ENCODE data around the gene TLK1.
"Not testable (repeated sequence)": the region's sequence is repeated elsewhere in the genome, so short reads cannot be mapped to it uniquely, and the experiment has no call there.

Gene TLK1

GRCh38 chr2:171080607-171081006 is 80.1 kb downstream of the TLK1 start:
- DNase-seq: no peak

GRCh38 chr2:171076422-171076821 is 84.3 kb downstream of the TLK1 start:
- not testable (repeated sequence) for DNase-seq

DNA sequence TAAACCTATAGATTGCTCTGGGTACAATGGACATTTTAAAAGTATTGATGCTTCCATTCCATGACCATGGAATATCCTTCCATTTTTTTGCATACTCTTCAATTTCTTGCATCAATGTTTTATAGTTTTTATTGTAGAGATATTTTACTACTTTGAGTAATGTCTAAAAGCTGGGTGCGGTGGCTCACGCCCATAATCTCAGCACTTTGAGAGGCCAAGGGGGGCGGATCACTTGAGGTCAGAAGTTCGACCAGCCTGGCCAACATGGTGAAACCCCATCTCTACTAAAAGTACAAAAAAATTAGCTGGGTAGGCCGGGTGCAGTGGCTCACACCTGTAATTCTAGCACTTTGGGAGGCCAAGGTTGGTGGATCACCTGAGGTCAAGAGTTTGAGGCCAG is 88.5 kb downstream of the TLK1 start:
- no peak for DNase-seq

DNA sequence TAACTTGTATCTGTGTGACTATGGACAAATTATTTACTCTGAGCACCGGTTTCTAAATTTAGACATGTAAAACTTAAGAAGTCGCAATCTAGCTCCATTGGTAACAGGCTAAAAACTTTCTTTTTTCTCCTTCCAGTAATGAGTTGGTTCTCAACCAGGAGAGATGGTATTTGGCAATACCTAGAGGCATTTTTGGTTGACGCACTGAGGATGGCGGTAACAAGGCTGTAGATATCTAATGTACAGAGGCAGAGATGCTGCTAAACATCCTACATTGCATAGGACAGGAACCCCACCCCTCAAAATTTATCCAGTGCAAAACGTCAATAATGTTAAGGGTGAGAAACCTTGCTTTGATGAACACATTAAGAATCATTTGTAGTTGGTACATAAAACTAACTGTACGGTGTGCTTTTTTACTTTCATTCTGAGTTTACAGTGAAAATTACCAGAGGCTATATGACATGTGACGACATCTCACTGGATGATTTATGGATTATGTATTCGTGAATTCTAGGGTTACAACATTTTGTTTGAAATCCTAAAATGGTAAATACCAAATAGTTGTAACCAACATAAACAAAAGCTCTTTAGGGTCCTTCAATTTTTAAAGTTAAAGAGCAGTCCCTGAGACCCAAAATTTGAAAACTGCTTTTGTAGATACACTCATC is 91.3 kb downstream of the TLK1 start:
- no peak for DNase-seq

- DNase-seq: no peak
These were observed 94.6 kb downstream of the TLK1 start for GRCh38 chr2:171066110-171066509.

GRCh38 chr2:171057575-171057974 is 103.1 kb downstream of the TLK1 start:
- no peak for DNase-seq

DNA sequence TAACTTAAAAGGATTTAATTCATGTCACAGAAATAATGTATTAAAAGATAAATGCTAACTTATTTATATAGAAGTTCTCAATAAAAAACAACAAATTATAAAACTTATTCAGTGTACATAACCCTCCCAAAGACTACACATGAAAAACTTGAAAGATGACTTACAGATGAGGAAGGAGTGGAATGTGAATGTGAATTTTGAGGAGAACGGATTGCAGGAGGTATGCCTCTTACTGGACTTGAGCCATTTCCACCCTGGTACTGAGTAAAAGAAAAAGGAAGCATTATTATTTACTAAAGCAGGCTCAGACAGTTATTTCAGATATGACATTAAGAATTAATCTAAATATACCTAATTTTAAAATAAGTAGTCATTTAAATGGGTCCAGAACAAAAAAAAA is 104.4 kb downstream of the TLK1 start:
- DNase-seq: no peak

DNA sequence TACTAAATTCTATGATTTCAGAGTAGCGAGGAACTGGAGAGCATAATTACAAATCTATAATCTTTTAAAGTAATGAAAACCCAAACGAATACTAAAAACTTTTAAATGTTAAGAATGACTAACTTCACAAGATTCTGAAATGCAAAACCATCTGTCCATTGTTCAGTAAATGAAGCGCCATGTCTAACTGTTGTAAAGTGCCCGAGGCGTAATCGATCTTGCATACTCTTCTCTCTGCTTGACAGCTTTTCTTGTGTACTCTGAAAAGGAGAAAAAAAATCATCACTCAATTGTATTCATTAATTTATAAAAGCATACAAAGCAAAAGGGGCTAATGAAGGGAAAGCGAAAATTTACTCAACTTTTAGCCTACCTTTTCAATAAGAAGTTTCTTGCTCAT is 111.0 kb downstream of the TLK1 start:
- DNase-seq: no peak

- DNase-seq: no peak
These were observed 114.6 kb downstream of the TLK1 start for GRCh38 chr2:171046048-171046560.

GRCh38 chr2:171044416-171044815 is 116.3 kb downstream of the TLK1 start:
- DNase-seq: peak; percentile 3

GRCh38 chr2:171042253-171042969 is 118.3 kb downstream of the TLK1 start:
- DNase-seq: peak; percentile 2

DNA sequence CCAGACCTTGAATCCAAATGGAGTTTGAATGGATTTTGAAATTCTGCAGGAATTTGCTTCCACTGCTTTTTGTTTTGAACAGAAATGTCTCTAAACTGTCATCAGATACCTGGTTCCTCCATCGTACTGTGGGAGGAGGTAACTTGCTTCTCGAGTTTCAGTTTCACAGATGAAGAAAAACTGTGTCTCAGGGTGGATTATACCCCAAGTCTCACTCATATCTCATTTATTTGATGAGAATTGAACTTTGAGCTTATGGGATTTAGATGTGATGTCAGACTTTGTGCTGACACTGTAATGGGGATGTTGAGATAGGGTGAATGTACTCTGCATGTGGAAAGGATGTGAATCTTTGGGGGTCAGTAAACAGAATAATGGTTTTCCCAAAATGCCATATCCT is 124.2 kb downstream of the TLK1 start:
- no peak for DNase-seq

DNA sequence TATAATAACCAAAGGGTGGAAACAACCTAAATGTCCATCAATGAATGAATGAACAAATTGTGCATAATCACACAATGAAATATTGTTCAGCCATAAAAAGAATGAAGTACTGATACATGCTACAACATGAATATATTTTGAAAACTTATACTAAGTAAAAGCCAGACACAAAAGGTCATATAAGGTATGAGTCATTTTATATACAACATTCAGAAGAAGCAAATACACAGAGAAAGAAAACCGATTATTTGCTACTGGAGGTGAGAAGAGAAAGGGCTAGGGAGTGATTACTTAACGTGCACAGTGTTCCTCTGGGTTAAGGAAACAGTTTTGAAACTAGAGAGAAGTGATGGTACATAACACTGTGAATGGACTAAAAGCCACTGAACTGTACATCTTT is 126.4 kb downstream of the TLK1 start:
- DNase-seq: no peak

- DNase-seq: no peak
These were observed 135.5 kb downstream of the TLK1 start for GRCh38 chr2:171025214-171025613.

- DNase-seq: no peak
These were observed 142.2 kb downstream of the TLK1 start for GRCh38 chr2:171018522-171018921.

DNA sequence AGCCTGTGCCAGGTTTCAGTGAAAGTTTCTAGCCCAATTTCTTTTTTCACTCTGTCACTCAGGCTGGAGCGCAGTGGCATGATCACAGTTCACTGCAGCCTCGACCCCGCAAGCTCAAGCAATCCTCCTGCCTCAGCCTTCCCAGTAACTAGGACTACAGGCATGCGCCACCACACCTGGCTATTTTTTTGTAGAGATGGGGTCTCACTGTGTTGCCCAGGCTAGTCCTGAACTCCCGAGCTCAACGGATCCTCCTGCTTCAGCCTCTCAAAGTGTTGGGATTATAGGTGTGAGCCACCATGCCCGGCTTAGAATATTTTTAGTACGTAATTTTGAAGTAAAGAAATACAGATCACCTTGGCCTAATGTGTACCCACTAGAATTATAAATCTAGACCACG is 144.6 kb downstream of the TLK1 start:
- DNase-seq: no peak

DNA sequence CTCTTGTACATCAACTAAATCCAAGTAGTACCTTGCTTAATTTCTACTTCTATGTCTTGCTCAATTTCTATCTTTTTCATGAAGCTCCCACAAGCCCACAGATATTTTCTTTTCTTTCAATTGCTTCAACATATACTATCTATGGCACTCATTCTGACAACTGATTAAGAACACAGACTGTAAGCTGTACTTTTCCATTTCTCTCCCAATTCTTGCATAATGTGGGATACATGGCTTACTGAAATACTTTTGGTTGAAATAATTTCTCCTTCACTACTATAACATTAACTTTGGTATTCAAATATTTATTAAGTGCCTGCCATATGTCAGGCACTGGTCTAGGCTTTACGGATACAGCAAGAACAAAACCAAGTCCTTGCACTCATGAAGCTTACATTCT is 146.8 kb downstream of the TLK1 start:
- no peak for DNase-seq

- DNase-seq: no peak
These were observed 151.3 kb downstream of the TLK1 start for GRCh38 chr2:171009386-171009785.

DNA sequence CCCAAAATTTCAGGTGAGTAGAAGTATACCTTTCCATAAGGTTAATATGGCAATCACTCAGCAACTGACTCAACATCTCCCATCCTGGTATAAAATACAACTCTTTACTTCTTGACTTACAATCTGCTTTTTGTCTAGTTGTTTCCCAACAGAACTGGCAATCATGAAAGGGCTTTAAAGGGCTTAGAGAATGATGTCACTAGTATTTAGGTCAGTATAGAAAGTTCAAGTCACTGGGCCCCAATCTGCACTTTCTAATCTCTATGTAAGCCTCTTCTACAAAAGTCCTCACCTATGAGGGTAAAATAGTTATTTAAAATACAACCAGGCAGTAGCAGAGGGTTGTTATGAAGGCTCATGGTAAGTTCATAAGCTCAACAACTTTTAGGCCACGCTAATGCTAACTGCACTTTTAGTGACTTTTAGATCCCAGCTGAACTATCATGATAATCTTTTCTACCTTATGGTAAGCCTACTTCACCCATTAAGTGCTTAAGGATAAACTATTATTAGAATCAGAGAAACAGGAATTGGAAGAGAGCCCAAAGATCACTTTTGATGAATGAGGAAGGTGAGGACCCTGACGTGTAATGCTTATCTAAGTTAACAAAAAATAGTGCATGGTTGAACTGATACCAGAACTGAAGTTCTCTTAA is 152.0 kb downstream of the TLK1 start:
- DNase-seq: no peak

DNA sequence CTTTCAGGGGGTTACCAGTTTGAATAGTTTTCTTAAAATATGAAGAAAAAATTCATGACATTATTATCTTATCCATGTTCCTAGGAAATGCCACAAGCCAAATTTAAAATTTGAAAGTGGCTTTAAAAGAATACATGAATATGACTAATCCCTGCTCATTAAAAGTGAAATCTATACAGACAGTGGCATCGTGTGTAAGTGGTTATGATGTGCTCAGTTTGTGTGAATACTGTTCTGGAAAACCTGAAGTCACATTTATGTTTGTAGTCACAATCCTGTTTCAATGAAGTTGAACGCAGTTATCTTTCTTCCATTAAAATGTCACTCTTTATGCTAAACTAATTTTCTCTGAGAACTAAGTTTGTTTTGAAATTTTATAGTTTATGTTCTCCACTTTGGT is 155.9 kb downstream of the TLK1 start:
- no peak for DNase-seq

DNA sequence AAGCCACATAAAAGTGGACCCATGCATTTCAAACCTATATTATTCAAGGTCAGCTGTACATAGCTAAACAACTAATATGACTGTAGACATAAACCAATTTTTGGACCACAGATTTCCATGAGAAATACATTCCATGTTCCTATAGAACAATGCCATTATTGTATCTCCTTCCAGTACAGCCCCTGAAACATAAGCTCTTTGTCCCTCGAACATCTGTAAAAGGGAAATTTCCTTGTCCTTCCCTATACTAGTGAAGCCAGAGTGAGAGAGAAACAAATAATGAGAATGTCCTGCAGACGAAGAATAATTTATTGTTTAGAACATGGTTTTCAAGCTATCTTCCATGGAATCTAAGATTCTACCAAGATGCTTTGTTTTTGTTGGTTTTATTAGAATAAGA is 156.3 kb downstream of the TLK1 start:
- no peak for DNase-seq

DNA sequence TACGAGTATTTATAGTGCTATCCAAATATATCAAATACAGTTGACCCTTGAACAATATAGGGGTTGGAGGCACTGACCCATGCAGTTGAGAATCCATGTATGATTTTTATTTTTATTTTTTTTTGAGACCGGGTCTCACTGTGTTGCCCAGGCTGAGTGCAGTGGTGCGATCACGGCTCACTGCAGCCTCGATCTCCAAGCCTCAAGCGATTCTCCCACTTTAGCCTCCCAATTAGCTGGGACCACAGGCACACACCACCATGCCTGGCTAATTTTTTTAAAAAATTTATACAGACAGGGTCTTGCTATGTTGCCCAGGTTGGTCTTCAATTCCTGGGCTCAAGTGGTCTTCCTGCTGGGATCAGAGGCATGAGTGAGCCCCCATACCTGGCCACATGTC is 161.0 kb downstream of the TLK1 start:
- no peak for DNase-seq

- no peak for DNase-seq
These were observed 162.6 kb downstream of the TLK1 start for GRCh38 chr2:170997893-170998597.
